H9 (cell line): ENCODE data around the gene BPIFB3. TPM values are rescaled to one million over a fixed set of nuclear protein-coding genes. Genes with fewer than 3 reads are reported as not detected.
"Not testable (repeated sequence)": the region's sequence is repeated elsewhere in the genome, so short reads cannot be mapped to it uniquely, and the experiment has no call there.

Experiments
- DNase-seq: peaks from one replicate; pipeline ENCODE4 v3.0.0-alpha.2; 2017
- H2AFZ ChIP-seq: one replicate; pipeline ENCODE4 v1.6.1; 2013; ENCODE audit warnings: mild to moderate bottlenecking, low read length, control low read depth, moderate library complexity
- H2AK5ac ChIP-seq: 2 replicates; pipeline ENCODE4 v1.6.1; 2013; ENCODE audit warnings: low read length, control low read depth, mixed read lengths; ENCODE audit not compliant: insufficient read length
- H2BK120ac ChIP-seq: one replicate; pipeline ENCODE4 v1.6.1; 2013; ENCODE audit warnings: low read depth, mild to moderate bottlenecking, low read length, control low read depth, inconsistent platforms; ENCODE audit not compliant: poor library complexity, severe bottlenecking
- H2BK12ac ChIP-seq: 2 replicates; pipeline ENCODE4 v1.6.1; 2013; ENCODE audit warnings: low read length, control low read depth, mixed read lengths, low read depth; ENCODE audit not compliant: insufficient read length
- H2BK15ac ChIP-seq: 2 replicates; pipeline ENCODE4 v1.6.1; 2013; ENCODE audit warnings: low read depth, low read length, control low read depth
- H2BK20ac ChIP-seq: one replicate; pipeline ENCODE4 v1.6.1; 2013; ENCODE audit warnings: low read depth, mild to moderate bottlenecking, low read length, control low read depth, inconsistent platforms; ENCODE audit not compliant: poor library complexity, severe bottlenecking
- H2BK5ac ChIP-seq: 2 replicates; pipeline ENCODE4 v1.6.1; 2013; ENCODE audit warnings: low read length, control low read depth, mixed read lengths; ENCODE audit not compliant: insufficient read length
- H3K14ac ChIP-seq: 2 replicates; pipeline ENCODE4 v1.6.1; 2013; ENCODE audit warnings: low read length, control low read depth; ENCODE audit not compliant: insufficient read depth
- H3K18ac ChIP-seq: 2 replicates; pipeline ENCODE4 v1.6.1; 2013; ENCODE audit warnings: low read depth, mild to moderate bottlenecking, mixed read lengths, low read length, control low read depth; ENCODE audit not compliant: insufficient read length
- H3K23ac ChIP-seq: 2 replicates; pipeline ENCODE4 v1.6.1; 2013; ENCODE audit warnings: low read length, control low read depth, mixed read lengths, low read depth; ENCODE audit not compliant: insufficient read length
- H3K23me2 ChIP-seq: 2 replicates; pipeline ENCODE4 v1.6.1; 2013; ENCODE audit warnings: low read depth, mild to moderate bottlenecking, mixed read lengths, low read length, control low read depth; ENCODE audit not compliant: insufficient read length, poor library complexity, severe bottlenecking
- H3K27ac ChIP-seq: 2 replicates; pipeline ENCODE4 v1.5.1; 2013; ENCODE audit warnings: low read length, control low read depth, mixed read lengths, low read depth; ENCODE audit not compliant: insufficient read length
- H3K27me3 ChIP-seq: 2 replicates; pipeline ENCODE4 v1.6.1; 2013; ENCODE audit warnings: low read length, control low read depth, inconsistent platforms; ENCODE audit not compliant: insufficient read depth
- H3K4ac ChIP-seq: 2 replicates; pipeline ENCODE4 v1.6.1; 2013; ENCODE audit warnings: low read depth, mild to moderate bottlenecking, control low read depth, inconsistent platforms, low read length, moderate library complexity
- H3K4me1 ChIP-seq: 2 replicates; pipeline ENCODE4 v1.6.1; 2013; ENCODE audit warnings: low read length, control low read depth, inconsistent platforms; ENCODE audit not compliant: insufficient read depth
- H3K4me2 ChIP-seq: 2 replicates; pipeline ENCODE4 v1.6.1; 2013; ENCODE audit warnings: low read length, control low read depth, mixed read lengths; ENCODE audit not compliant: insufficient read length, insufficient read depth
- H3K56ac ChIP-seq: 2 replicates; pipeline ENCODE4 v1.6.1; 2013; ENCODE audit warnings: low read depth, mild to moderate bottlenecking, mixed read lengths, low read length, control low read depth; ENCODE audit not compliant: insufficient read length
- H3K79me1 ChIP-seq: 2 replicates; pipeline ENCODE4 v1.6.1; 2013; ENCODE audit warnings: low read depth, mild to moderate bottlenecking, moderate library complexity, low read length, control low read depth, inconsistent platforms; ENCODE audit not compliant: insufficient read depth, poor library complexity, severe bottlenecking
- H3K79me2 ChIP-seq: 2 replicates; pipeline ENCODE4 v1.6.1; 2013; ENCODE audit warnings: low read length, control low read depth, inconsistent platforms; ENCODE audit not compliant: insufficient read depth
- H3K9ac ChIP-seq: 2 replicates; pipeline ENCODE4 v1.6.1; 2013; ENCODE audit warnings: low read length, control low read depth, mixed read lengths; ENCODE audit not compliant: insufficient read length; ENCODE audit errors: extremely low read depth
- H3K9me3 ChIP-seq: one replicate; pipeline ENCODE4 v1.6.1; 2013; ENCODE audit warnings: low read depth, low read length, inconsistent platforms; ENCODE audit not compliant: control insufficient read depth
- H3T11ph ChIP-seq: one replicate; pipeline ENCODE4 v1.6.1; 2013; ENCODE audit warnings: mild to moderate bottlenecking, low read length, control low read depth, inconsistent platforms
- H4K20me1 ChIP-seq: one replicate; pipeline ENCODE4 v1.6.1; 2013; ENCODE audit not compliant: control insufficient read depth, insufficient read length, insufficient read depth
- H4K5ac ChIP-seq: 2 replicates; pipeline ENCODE4 v1.6.1; 2013; ENCODE audit warnings: low read depth, mild to moderate bottlenecking, mixed read lengths, low read length, control low read depth; ENCODE audit not compliant: insufficient read length
- H4K8ac ChIP-seq: replicated peaks from 2 replicates; pipeline ENCODE4 v1.6.1; 2013; ENCODE audit warnings: low read length, control low read depth, mixed read lengths, low read depth; ENCODE audit not compliant: insufficient read length
- H4K91ac ChIP-seq: 2 replicates; pipeline ENCODE4 v1.6.1; 2013; ENCODE audit warnings: low read depth, mild to moderate bottlenecking, moderate library complexity, mixed read lengths, low read length, control low read depth; ENCODE audit not compliant: insufficient read length
- H3K27ac Mint-ChIP-seq, 3 experiments: 2 replicates in 2 of 3; 3 replicates in 1 of 3; pipeline ENCODE4 v1.8.0; 2020 to 2021; ENCODE audit warnings: mixed read lengths in 3 of 3, mild to moderate bottlenecking in 1 of 3, moderate library complexity in 1 of 3
- H3K27me3 Mint-ChIP-seq: 2 replicates; pipeline ENCODE4 v1.8.0; 2021; ENCODE audit warnings: low read depth, mild to moderate bottlenecking, moderate library complexity, mixed read lengths
- H3K36me3 Mint-ChIP-seq, 3 experiments: 2 replicates in 2 of 3; 3 replicates in 1 of 3; pipeline ENCODE4 v1.8.0; 2020 to 2021; ENCODE audit warnings: low read depth in 3 of 3, mixed read lengths in 3 of 3; ENCODE audit not compliant: insufficient read depth in 1 of 3
- H3K4me1 Mint-ChIP-seq, 2 experiments: 2 replicates each; pipeline ENCODE4 v1.8.0; 2020; ENCODE audit warnings: mixed read lengths in 2 of 2
- H3K4me3 Mint-ChIP-seq, 2 experiments: 2 replicates in 1 of 2; 3 replicates in 1 of 2; pipeline ENCODE4 v1.8.0; 2020 to 2021; ENCODE audit warnings: mild to moderate bottlenecking in 2 of 2, mixed read lengths in 2 of 2, moderate library complexity in 1 of 2
- H3K9me3 Mint-ChIP-seq, 2 experiments: 2 replicates in 1 of 2; 3 replicates in 1 of 2; pipeline ENCODE4 v1.8.0; 2020; ENCODE audit warnings: mild to moderate bottlenecking in 2 of 2, mixed read lengths in 2 of 2, moderate library complexity in 1 of 2
- WGBS: extraction: QIAGEN DNeasy Blood & Tissue Kit; methylation state at CpG from one replicate; pipeline ENCODE4 v1.1.7; 2013; ENCODE audit warnings: missing lambda C conversion rate, low lambda C conversion rate, mixed read lengths; ENCODE audit not compliant: insufficient read length; ENCODE audit errors: extremely low coverage; 5-methylcytosine and 5-hydroxymethylcytosine counted together
- total RNA-seq: library from RNA; stranded (reverse); gene quantifications from 2 replicates; pipeline ENCODE4 v1.2.1, GENCODE V29; 2021
- TF ChIP-seq, protein P1 (sequence below): fragments of 200-600 bp; sonication (generic); conservative IDR thresholded peaks from 3 replicates; pipeline ENCODE4 v1.8.0; 2021; ENCODE audit warnings: antibody characterized with exemption, mild to moderate bottlenecking

The BPIFB3 gene
- total RNA-seq, 1 experiment from 2014 or later = not detected

DNA sequence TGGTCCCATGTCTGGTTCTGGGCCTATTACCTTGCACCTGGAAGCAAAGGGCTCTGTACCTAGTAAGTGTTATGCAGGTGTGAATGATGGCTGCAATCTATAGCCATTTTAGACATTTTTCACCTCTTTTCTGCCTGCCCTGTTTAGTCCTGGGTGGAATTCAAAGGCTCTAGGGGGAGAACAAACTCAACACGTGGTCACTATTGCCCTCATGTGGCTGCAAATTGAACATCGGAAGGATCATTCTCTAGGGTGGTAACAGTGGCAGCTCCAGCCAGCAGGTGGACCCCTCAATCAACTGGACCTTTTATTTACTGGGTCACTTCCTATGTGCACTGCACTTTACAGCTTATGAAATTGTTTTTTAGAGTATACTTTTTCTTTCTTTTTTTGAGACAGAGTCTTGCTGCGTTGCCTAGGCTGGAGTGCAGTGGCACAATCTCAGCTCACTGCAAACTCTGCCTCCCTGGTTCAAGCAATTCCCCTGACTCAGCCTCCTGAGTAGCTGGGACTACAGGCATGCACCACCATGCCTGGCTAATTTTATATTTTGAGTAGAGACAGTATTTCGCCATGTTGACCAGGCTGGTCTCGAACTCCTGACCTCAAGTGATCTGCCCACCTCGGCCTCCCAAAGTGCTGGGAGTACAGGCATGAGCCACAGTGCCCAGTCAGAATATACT lies 42.3 kb downstream of the BPIFB3 start:
- not testable (repeated sequence) for H3K4me1 ChIP-seq, H3K36me3 Mint-ChIP-seq, H4K20me1 ChIP-seq, H3K23ac ChIP-seq, H3K14ac ChIP-seq, H2AK5ac ChIP-seq, H3K4me3 Mint-ChIP-seq, H3K56ac ChIP-seq, H3K27me3 ChIP-seq, H3K27ac Mint-ChIP-seq, H2AFZ ChIP-seq, H3K27me3 Mint-ChIP-seq, H3K9ac ChIP-seq, H3K4me1 Mint-ChIP-seq, H2BK12ac ChIP-seq, H3K79me2 ChIP-seq, H3T11ph ChIP-seq, H2BK20ac ChIP-seq, H3K4me2 ChIP-seq, H2BK15ac ChIP-seq, H3K27ac ChIP-seq, H3K79me1 ChIP-seq, H2BK5ac ChIP-seq, H4K5ac ChIP-seq, H4K8ac ChIP-seq, H3K9me3 ChIP-seq, H3K4ac ChIP-seq, H2BK120ac ChIP-seq, H3K18ac ChIP-seq, H3K23me2 ChIP-seq, H4K91ac ChIP-seq, H3K9me3 Mint-ChIP-seq
- peak; percentile 74 for DNase-seq
- WGBS = no CpG with 5 or more reads among the region's 6 CpGs
- TF ChIP-seq, protein P1, sequence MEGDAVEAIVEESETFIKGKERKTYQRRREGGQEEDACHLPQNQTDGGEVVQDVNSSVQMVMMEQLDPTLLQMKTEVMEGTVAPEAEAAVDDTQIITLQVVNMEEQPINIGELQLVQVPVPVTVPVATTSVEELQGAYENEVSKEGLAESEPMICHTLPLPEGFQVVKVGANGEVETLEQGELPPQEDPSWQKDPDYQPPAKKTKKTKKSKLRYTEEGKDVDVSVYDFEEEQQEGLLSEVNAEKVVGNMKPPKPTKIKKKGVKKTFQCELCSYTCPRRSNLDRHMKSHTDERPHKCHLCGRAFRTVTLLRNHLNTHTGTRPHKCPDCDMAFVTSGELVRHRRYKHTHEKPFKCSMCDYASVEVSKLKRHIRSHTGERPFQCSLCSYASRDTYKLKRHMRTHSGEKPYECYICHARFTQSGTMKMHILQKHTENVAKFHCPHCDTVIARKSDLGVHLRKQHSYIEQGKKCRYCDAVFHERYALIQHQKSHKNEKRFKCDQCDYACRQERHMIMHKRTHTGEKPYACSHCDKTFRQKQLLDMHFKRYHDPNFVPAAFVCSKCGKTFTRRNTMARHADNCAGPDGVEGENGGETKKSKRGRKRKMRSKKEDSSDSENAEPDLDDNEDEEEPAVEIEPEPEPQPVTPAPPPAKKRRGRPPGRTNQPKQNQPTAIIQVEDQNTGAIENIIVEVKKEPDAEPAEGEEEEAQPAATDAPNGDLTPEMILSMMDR = peak; percentile 100
